Measurements from ENCODE around the gene CARNS1. TPM values are rescaled to one million over a fixed set of nuclear protein-coding genes. Genes with fewer than 3 reads are reported as not detected.

Gene CARNS1
- polyA plus RNA-seq, 1 donor (not counting 4 experiments of a cell fraction or from before 2014, with no cell fraction given) = not detected

- Histone ChIP-seq H3K4me2 (ENCODE audit: control insufficient read depth, extremely low read depth, insufficient read depth, low read depth, low read length) (no peak overlapping the region), H3K9ac (ENCODE audit: control insufficient read depth, extremely low read depth, insufficient read depth, low read length) (no peak overlapping the region), H3K36me3 (ENCODE audit: control insufficient read depth in 2 of 2, extremely low read depth in 1 of 2, insufficient read depth in 2 of 2, low read length in 2 of 2) (no peaks in the 10 kb centered on the region), H2AFZ (ENCODE audit: control insufficient read depth, low read length) (no peak overlapping the region), H3K9me3 (ENCODE audit: control insufficient read depth, low read depth, low read length) (no peaks in the 10 kb centered on the region), H3K27me3 (ENCODE audit: control insufficient read depth, extremely low read depth, insufficient read depth, low read length) (peaks cover 14% of the 10 kb centered on the region), H4K20me1 (ENCODE audit: control insufficient read depth, extremely low read depth, insufficient read depth, low read length) (no peaks in the 10 kb centered on the region), H3K4me3 (ENCODE audit: control insufficient read depth in 2 of 3, extremely low read depth in 1 of 3, insufficient read depth in 2 of 3, low read depth in 1 of 3, low read length in 3 of 3) (no peak overlapping the region), H3K79me2 (ENCODE audit: control insufficient read depth, insufficient read depth, low read length) (no peaks in the 10 kb centered on the region), H3K4me1 (ENCODE audit: control insufficient read depth, extremely low read depth, insufficient read depth, low read length) (no peaks in the 10 kb centered on the region), H3K27ac (ENCODE audit: control insufficient read depth, insufficient read depth, low read length) (no peak overlapping the region), H3K9me1 (ENCODE audit: control insufficient read depth, extremely low read depth, insufficient read depth, low read length) (no peaks in the 10 kb centered on the region)
- dilution Hi-C loops (cut with MboI; ENCODE audit: extremely low pct_ligation_motif_present, low sequenced_read_pairs) = no loop called here
- DNase-seq (ENCODE audit: low read depth, low spot score) (no peak), FAIRE-seq (no peak)
- no peak for TF ChIP-seq EZH2 (IDR thresholded peaks at IDR 0.05; ENCODE audit: low read length)
- no peak for TF ChIP-seq CTCF (optimal IDR thresholded peaks at IDR 0.05 in 1 of 3, IDR thresholded peaks at IDR 0.05 in 1 of 3, conservative IDR thresholded peaks at IDR 0.05 in 1 of 3; ENCODE audit: extremely low read depth in 1 of 3, insufficient read depth in 2 of 3, low read length in 3 of 3)
Observed at GRCh38 chr11:67410984-67411784, 4.3 kb upstream of the CARNS1 start.

GRCh38 chr11:67411785-67412152 is 3.7 kb upstream of the CARNS1 start:
- Histone ChIP-seq H3K4me1 (ENCODE audit: control insufficient read depth, extremely low read depth, insufficient read depth, low read length) (no peaks in the 10 kb centered on the region), H2AFZ (ENCODE audit: control insufficient read depth, low read length) (no peak overlapping the region), H3K79me2 (ENCODE audit: control insufficient read depth, insufficient read depth, low read length) (no peaks in the 10 kb centered on the region), H3K9ac (ENCODE audit: control insufficient read depth, extremely low read depth, insufficient read depth, low read length) (no peak overlapping the region), H3K27me3 (ENCODE audit: control insufficient read depth, extremely low read depth, insufficient read depth, low read length) (peaks cover 14% of the 10 kb centered on the region), H3K27ac (ENCODE audit: control insufficient read depth, insufficient read depth, low read length) (no peak overlapping the region), H4K20me1 (ENCODE audit: control insufficient read depth, extremely low read depth, insufficient read depth, low read length) (no peaks in the 10 kb centered on the region), H3K4me2 (ENCODE audit: control insufficient read depth, extremely low read depth, insufficient read depth, low read depth, low read length) (no peak overlapping the region), H3K4me3 (ENCODE audit: control insufficient read depth in 2 of 3, extremely low read depth in 1 of 3, insufficient read depth in 2 of 3, low read depth in 1 of 3, low read length in 3 of 3) (no peak overlapping the region), H3K9me3 (ENCODE audit: control insufficient read depth, low read depth, low read length) (no peaks in the 10 kb centered on the region), H3K9me1 (ENCODE audit: control insufficient read depth, extremely low read depth, insufficient read depth, low read length) (no peaks in the 10 kb centered on the region), H3K36me3 (ENCODE audit: control insufficient read depth in 2 of 2, extremely low read depth in 1 of 2, insufficient read depth in 2 of 2, low read length in 2 of 2) (no peaks in the 10 kb centered on the region)
- no peak for DNase-seq (ENCODE audit: low read depth, low spot score)
- dilution Hi-C loops (cut with MboI; ENCODE audit: extremely low pct_ligation_motif_present, low sequenced_read_pairs) = no loop called here
- FAIRE-seq = no peak
- TF ChIP-seq CTCF (optimal IDR thresholded peaks at IDR 0.05 in 1 of 3, IDR thresholded peaks at IDR 0.05 in 1 of 3, conservative IDR thresholded peaks at IDR 0.05 in 1 of 3; ENCODE audit: extremely low read depth in 1 of 3, insufficient read depth in 2 of 3, low read length in 3 of 3) (no peak), EZH2 (IDR thresholded peaks at IDR 0.05; ENCODE audit: low read length) (no peak)

Measured in keratinocyte (primary cell).